HEK293 (cell line): ENCODE results near the gene EFEMP1.

Experiments
- CTCF ChIP-seq: fragments of 450-650 bp; formaldehyde crosslinking; IDR thresholded peaks from 2 replicates; pipeline ENCODE4 v1.5.1; 2016; ENCODE audit warnings: missing biosample characterization, missing genetic modification characterization
- EGR2 ChIP-seq: fragments of 450-650 bp; formaldehyde crosslinking; IDR thresholded peaks from 2 replicates; pipeline ENCODE4 v1.5.1; 2016; ENCODE audit warnings: low read depth, missing biosample characterization, missing genetic modification characterization
- GLI2 ChIP-seq: fragments of 450-650 bp; formaldehyde crosslinking; IDR thresholded peaks from 2 replicates; pipeline ENCODE4; 2017; ENCODE audit warnings: missing biosample characterization, missing genetic modification characterization, low read depth, borderline replicate concordance
- HIC1 ChIP-seq: fragments of 450-650 bp; formaldehyde crosslinking; IDR thresholded peaks from 2 replicates; pipeline ENCODE4 v1.5.1; 2016; ENCODE audit warnings: missing biosample characterization, missing genetic modification characterization
- KLF1 ChIP-seq: fragments of 450-650 bp; formaldehyde crosslinking; IDR thresholded peaks from 2 replicates; pipeline ENCODE4 v1.5.1; 2016; ENCODE audit warnings: missing biosample characterization, missing genetic modification characterization
- KLF8 ChIP-seq: fragments of 450-650 bp; formaldehyde crosslinking; IDR thresholded peaks from 2 replicates; pipeline ENCODE4 v1.5.1; 2016; ENCODE audit warnings: missing biosample characterization, missing genetic modification characterization
- PRDM10 ChIP-seq: fragments of 450-650 bp; formaldehyde crosslinking; IDR thresholded peaks from 2 replicates; pipeline ENCODE4 v1.5.1; 2016; ENCODE audit warnings: missing biosample characterization, missing genetic modification characterization
- SCRT1 ChIP-seq: fragments of 450-650 bp; formaldehyde crosslinking; IDR thresholded peaks from 2 replicates; pipeline ENCODE4 v1.5.1; 2016; ENCODE audit warnings: missing biosample characterization, missing genetic modification characterization, borderline replicate concordance
- SCRT2 ChIP-seq: fragments of 450-650 bp; formaldehyde crosslinking; IDR thresholded peaks from 2 replicates; pipeline ENCODE4 v1.5.1; 2016; ENCODE audit warnings: missing biosample characterization, missing genetic modification characterization
- YY1 ChIP-seq: fragments of 450-650 bp; formaldehyde crosslinking; IDR thresholded peaks from 2 replicates; pipeline ENCODE4 v1.5.1; 2018; ENCODE audit warnings: missing biosample characterization, missing genetic modification characterization
- ZNF175 ChIP-seq: fragments of 450-650 bp; formaldehyde crosslinking; IDR thresholded peaks from 2 replicates; pipeline ENCODE4 v1.5.1; 2016; ENCODE audit warnings: missing biosample characterization, missing genetic modification characterization
- ZNF19 ChIP-seq: fragments of 450-650 bp; formaldehyde crosslinking; IDR thresholded peaks from 2 replicates; pipeline ENCODE4; 2016; ENCODE audit warnings: missing biosample characterization, missing genetic modification characterization, low read depth
- ZNF2 ChIP-seq: fragments of 450-650 bp; formaldehyde crosslinking; IDR thresholded peaks from 2 replicates; pipeline ENCODE4 v1.5.1; 2016; ENCODE audit warnings: missing biosample characterization, missing genetic modification characterization
- ZNF23 ChIP-seq: fragments of 450-650 bp; formaldehyde crosslinking; IDR thresholded peaks from 2 replicates; pipeline ENCODE4 v1.5.1; 2016; ENCODE audit warnings: missing biosample characterization, missing genetic modification characterization, borderline replicate concordance
- ZNF292 ChIP-seq: fragments of 450-650 bp; formaldehyde crosslinking; IDR thresholded peaks from 2 replicates; pipeline ENCODE4 v1.5.1; 2016; ENCODE audit warnings: low read depth, missing biosample characterization, missing genetic modification characterization, borderline replicate concordance
- ZNF302 ChIP-seq: fragments of 450-650 bp; formaldehyde crosslinking; IDR thresholded peaks from 2 replicates; pipeline ENCODE4 v1.5.1; 2016; ENCODE audit warnings: missing biosample characterization, missing genetic modification characterization, low read depth
- ZNF366 ChIP-seq: fragments of 450-650 bp; formaldehyde crosslinking; conservative IDR thresholded peaks from 2 replicates; pipeline ENCODE4 v1.5.1; 2016; ENCODE audit warnings: missing biosample characterization, missing genetic modification characterization
- ZNF473 ChIP-seq: fragments of 450-650 bp; formaldehyde crosslinking; IDR thresholded peaks from 2 replicates; pipeline ENCODE4 v1.5.1; 2017; ENCODE audit warnings: missing biosample characterization, missing genetic modification characterization
- ZNF48 ChIP-seq: fragments of 450-650 bp; formaldehyde crosslinking; IDR thresholded peaks from 2 replicates; pipeline ENCODE4 v1.5.1; 2016; ENCODE audit warnings: missing biosample characterization, missing genetic modification characterization
- ZNF513 ChIP-seq: fragments of 450-650 bp; IDR thresholded peaks from 2 replicates; pipeline ENCODE4 v1.5.1; 2018; ENCODE audit warnings: missing biosample characterization, missing genetic modification characterization
- ZNF544 ChIP-seq: fragments of 450-650 bp; formaldehyde crosslinking; IDR thresholded peaks from 2 replicates; pipeline ENCODE4 v1.5.0; 2017; ENCODE audit warnings: missing biosample characterization, missing genetic modification characterization
- ZNF549 ChIP-seq: fragments of 450-650 bp; IDR thresholded peaks from 2 replicates; pipeline ENCODE4 v1.5.1; 2018; ENCODE audit warnings: missing biosample characterization, missing genetic modification characterization, mild to moderate bottlenecking, inconsistent platforms, moderate library complexity
- ZNF560 ChIP-seq: fragments of 450-650 bp; formaldehyde crosslinking; IDR thresholded peaks from 2 replicates; pipeline ENCODE4 v1.5.1; 2017; ENCODE audit warnings: missing biosample characterization, missing genetic modification characterization, borderline replicate concordance
- ZNF626 ChIP-seq: fragments of 450-650 bp; sonication (Bioruptor Pico); formaldehyde crosslinking; IDR thresholded peaks from 2 replicates; pipeline ENCODE4 v1.5.1; 2018; ENCODE audit warnings: missing biosample characterization, missing genetic modification characterization, inconsistent platforms
- ZNF692 ChIP-seq: fragments of 450-650 bp; formaldehyde crosslinking; IDR thresholded peaks from 2 replicates; pipeline ENCODE4 v1.5.1; 2016; ENCODE audit warnings: missing biosample characterization, missing genetic modification characterization
- ZNF701 ChIP-seq: fragments of 450-650 bp; formaldehyde crosslinking; IDR thresholded peaks from 2 replicates; pipeline ENCODE4 v1.5.1; 2016; ENCODE audit warnings: missing biosample characterization, missing genetic modification characterization
- ZNF777 ChIP-seq: fragments of 450-650 bp; formaldehyde crosslinking; IDR thresholded peaks from 2 replicates; pipeline ENCODE4 v1.5.1; 2017; ENCODE audit warnings: missing biosample characterization, missing genetic modification characterization, borderline replicate concordance
- ZNF792 ChIP-seq: fragments of 450-650 bp; formaldehyde crosslinking; IDR thresholded peaks from 2 replicates; pipeline ENCODE4 v1.5.1; 2016; ENCODE audit warnings: missing biosample characterization, missing genetic modification characterization
- ZSCAN23 ChIP-seq: fragments of 450-650 bp; formaldehyde crosslinking; IDR thresholded peaks from 2 replicates; pipeline ENCODE4 v1.5.1; 2016; ENCODE audit warnings: missing biosample characterization, missing genetic modification characterization

The EFEMP1 gene

DNA sequence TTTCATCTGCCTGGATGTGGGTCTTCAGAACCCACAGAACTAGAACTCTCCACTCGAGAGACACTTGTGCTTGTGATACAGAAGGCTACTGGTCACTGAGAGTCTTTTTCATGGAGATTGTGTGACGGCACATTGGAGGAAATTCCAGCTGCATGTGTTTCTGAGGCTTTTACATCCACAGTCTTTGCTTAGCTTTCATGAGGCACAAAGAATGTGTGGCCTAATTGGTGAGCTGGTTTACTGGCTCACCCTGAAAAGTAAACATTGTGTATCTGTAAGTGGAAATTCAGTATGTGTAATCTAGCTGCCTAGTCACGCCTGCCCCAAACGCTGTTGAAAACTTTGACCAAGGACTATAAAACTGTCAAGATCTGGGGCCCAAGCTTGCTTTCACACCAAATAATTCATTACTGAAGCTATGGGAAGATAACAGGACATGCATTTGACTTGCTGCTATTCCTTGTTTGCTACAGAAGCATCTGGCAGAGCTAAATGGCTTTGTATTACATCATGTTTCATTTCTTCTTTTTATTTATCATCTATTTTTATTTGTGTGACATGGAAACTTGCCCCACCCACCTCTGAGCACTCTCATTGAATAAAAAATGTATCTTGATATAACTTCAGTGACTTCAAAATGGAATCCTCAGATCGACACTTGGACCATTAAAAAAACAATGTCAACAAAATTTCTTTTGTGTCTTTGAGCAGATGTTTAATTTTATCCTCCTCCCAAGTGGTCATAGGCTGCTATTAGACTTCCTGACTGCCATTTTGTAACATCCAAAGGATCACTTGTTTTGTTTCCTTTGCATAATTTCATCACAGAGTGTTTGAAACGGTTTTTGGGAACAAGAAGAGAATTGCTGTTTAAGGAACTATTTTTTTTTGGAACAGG is 80.2 kb downstream of the EFEMP1 start (continued):
- TF ChIP-seq HIC1 (tag by site-specific recombination) (no peak), ZNF792 (tag by site-specific recombination) (peak; percentile 65; the same call in 1 of the 2 replicates), ZNF473 (tag by site-specific recombination) (no peak), ZNF2 (peak; percentile 82), ZNF302 (tag by site-specific recombination) (no peak), GLI2 (tag by site-specific recombination) (peak; percentile 98), ZNF19 (tag by site-specific recombination) (peak; percentile 36; the same call in 1 of the 2 replicates), ZNF292 (tag by site-specific recombination) (no peak), ZNF549 (tag by site-specific recombination) (no peak), ZNF701 (tag by site-specific recombination) (no peak), ZNF692 (tag by site-specific recombination) (peak; percentile 92; the same call in 1 of the 2 replicates), ZNF560 (tag by site-specific recombination) (no peak), ZNF48 (tag by site-specific recombination) (no peak), ZNF366 (tag by site-specific recombination) (peak; percentile 83), EGR2 (tag by site-specific recombination) (no peak), ZNF777 (no peak), ZNF544 (tag by site-specific recombination) (no peak), PRDM10 (peak; percentile 35; the same call in 1 of the 2 replicates), YY1 (tag by site-specific recombination) (no peak), SCRT2 (tag by site-specific recombination) (peak; percentile 87), ZSCAN23 (peak; percentile 91), ZNF626 (tag by site-specific recombination) (no peak), CTCF (tag by site-specific recombination) (no peak), SCRT1 (tag by site-specific recombination) (peak; percentile 90), ZNF175 (tag by site-specific recombination) (no peak), KLF8 (tag by site-specific recombination) (peak; percentile 82), ZNF23 (tag by site-specific recombination) (no peak), KLF1 (peak; percentile 94), ZNF513 (peak; percentile 46)
